CD4-positive, alpha-beta T cell treated with Interferon gamma for 1 hour (primary cell): ENCODE data around the gene ROBO2.

Source experiments
- DNase-seq: peaks from one replicate; pipeline ENCODE4 v3.0.0-alpha.2; 2020

The ROBO2 gene

GRCh38 chr3:77271306-77271705, 231.4 kb downstream of the ROBO2 start:
- DNase-seq, result no peak

- no peak for DNase-seq
Measured at GRCh38 chr3:77271711-77272110, 231.8 kb downstream of the ROBO2 start.

DNA sequence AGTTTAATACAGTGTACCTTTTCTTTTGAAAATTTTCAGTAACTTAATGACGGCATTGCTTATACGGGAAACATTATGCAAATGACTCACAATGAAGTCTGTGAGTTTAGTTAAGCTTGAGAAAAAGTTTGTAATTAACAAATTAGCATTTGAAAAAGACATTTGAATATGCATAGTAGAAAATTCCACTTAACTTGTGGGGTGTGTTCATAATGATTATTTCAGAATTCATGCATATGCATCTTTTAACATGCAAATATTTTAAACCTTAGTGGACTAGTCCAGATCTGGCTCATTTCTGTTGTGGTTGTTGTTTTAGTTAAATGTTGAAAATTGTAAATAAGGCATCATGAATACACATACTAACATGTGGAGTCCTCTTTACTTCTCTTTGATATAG, 239.4 kb downstream of the ROBO2 start:
- no peak for DNase-seq

GRCh38 chr3:77281721-77282120, 241.8 kb downstream of the ROBO2 start:
- no peak for DNase-seq

- no peak for DNase-seq
Measured at GRCh38 chr3:77283108-77283507, 243.2 kb downstream of the ROBO2 start.

DNA sequence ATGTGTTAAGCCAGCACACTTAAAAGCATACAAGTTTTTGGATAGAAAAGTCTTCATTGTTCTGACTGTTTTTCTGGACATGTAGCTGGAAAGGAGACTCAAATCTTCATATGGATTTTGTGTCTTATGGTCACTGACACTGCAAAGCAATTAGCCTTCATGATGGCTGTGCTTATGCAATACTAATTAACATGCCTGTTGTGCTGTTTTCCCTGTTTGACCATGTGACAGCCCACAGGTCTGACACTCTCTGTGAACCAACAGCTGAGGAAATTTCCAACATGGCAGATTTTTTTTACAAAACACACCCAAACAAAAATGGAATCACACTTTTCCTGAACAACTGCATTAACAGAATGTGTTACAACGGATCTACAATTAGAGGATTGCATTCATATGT, 248.4 kb downstream of the ROBO2 start:
- DNase-seq, result no peak

DNA sequence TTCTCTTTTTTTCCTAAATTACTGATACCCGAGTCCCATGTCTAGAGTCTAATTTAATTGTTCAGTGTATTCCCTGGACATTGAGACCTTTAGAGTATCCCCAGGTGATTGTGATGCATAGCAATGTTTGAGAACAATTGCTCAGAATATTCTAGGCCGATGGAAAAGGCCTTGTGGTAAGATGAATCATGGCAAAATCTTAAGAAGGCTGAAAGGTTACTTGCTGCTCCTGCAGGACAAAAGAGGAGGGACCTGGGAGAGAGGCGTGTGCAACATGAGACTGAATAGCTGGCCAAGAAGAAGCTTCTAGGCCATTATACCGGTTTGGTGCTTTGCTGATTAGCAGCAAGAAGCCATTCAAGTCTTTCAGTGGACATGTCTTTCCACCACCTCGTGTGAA, 256.6 kb downstream of the ROBO2 start:
- DNase-seq, result no peak

DNA sequence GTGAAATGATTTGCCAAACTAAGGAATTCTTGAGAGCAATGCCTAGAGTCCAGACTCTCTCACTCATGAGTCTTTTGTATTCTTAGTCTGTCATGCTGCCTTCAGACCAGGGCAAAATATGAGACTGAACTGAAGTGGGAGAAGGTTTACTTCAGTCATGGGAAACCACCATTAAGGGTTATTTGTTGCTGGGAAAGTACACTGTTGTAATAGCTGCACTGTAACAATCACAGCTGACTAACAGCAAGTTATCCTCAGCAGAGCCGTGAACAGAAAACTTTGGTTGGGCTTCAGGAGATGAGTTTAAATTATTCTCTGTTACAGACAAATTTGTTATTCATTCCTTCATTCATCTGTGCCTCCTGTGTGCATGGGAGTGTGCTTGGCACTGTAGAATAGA, 258.5 kb downstream of the ROBO2 start:
- no peak for DNase-seq

GRCh38 chr3:77303955-77304699, 264.2 kb downstream of the ROBO2 start:
- no peak for DNase-seq

GRCh38 chr3:77304700-77305021, 264.8 kb downstream of the ROBO2 start:
- no peak for DNase-seq

DNA sequence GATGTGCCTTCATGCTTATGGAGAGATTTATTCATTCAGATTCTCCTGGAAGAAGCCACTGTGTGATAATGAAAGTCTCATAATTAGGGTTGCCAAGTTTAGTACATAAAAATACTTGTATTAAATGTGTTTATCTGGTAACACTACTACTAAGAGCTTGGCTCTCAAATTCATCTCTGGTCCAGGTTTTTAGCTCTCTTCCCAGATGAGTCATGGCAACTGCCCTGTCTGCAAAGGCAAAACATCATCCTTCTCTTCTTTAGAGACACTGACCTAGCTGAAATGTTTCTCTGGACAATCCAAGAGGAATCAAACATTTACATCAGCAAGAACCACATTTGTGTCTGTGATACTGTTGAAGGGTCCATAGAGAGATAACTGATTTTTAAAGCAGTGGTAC, 269.6 kb downstream of the ROBO2 start:
- no peak for DNase-seq

DNA sequence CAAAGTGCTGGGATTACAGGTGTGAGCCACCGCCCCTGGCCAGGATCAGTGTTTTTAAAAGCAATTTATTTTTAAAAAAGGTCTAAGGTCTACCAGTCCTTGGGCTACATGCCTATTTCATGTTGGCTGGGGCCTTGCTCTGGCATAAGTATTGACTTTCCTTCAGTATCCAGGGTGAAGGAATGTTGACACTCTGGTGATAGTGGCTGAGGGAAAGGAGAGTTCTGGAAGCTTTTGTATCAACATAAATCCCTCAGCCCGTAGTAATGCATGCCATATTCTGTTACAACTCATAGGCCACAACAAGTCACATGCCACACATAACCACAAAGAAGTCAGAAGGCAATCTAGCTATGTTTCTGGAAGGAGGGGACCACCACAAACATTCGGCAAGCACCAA, 273.9 kb downstream of the ROBO2 start:
- DNase-seq, result no peak

DNA sequence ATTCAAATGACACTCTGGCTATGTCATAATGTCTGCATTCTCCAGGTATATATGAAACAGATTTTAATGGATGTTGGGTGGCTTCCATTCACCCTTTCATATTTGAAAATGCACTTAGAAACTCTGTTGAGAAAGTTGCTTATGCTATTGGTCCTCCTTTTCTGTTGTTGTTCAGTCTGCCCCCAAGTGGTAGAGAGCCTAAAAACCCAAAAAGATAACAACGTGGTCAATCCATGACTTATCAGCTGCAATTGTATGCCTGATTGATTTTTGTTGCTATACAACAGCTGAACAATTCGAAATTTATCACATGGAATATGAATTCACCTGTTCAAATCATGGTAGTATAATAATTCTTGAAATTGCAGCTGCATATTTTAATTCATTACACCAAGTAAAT, 279.8 kb downstream of the ROBO2 start:
- DNase-seq, result no peak

DNA sequence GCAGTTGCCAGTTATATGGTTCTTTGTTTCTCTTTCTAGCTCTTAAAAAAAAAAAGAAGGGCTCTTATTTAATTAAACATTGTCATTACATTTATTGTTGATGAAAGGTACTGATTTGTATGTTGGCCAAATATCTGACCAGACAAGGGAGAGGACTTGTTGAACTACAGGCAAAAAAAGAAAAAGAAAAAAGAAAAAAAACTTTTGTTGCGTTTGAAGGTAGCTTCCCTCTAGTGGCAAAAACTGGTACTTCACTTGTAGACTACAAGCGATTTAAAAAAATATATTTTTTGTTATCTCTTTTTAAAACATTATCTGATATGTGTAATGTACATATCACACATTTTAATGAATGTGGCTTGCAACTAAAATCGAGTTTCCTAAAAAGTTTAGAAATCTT, 280.6 kb downstream of the ROBO2 start:
- no peak for DNase-seq

DNA sequence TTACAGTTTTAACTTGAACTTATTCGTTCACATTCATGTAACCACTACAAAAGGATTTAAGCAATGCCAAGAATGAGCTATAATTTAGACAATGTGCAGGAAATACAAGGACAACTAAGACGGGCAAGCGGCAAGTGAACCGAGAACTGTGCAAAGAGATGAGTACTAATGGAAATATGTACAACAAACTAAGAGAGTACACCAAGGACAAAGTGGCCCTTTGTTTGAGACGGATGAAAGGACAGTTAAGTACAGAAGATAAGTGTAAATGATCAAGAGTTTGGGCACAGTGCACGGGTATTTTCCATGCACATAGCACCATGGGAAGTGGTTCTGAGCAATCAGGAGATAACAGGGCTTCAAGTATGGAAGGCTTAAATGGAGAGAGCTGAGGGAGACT, 281.7 kb downstream of the ROBO2 start:
- DNase-seq, result no peak

GRCh38 chr3:77323626-77324025, 283.7 kb downstream of the ROBO2 start:
- DNase-seq, result no peak

- no peak for DNase-seq
Measured at GRCh38 chr3:77324105-77324504, 284.2 kb downstream of the ROBO2 start.

DNA sequence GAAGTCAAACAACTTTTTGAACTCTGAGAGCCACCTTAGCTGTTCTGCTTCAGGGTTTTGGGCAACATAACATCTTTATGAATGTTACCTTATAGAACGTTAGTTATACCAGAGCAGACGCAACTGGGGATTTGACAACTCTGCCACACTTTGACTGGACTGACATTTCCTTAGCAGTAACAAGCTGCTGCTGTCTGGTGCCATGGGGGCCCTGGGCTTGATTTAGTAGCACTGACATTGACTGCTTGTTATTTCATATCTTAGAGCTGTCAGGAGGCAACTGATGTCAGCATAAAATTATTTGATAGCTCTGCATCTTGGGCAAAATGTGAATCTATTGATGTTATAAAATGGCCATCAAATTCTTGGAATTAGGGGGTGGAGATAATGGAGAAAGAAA, 285.4 kb downstream of the ROBO2 start:
- no peak for DNase-seq

DNA sequence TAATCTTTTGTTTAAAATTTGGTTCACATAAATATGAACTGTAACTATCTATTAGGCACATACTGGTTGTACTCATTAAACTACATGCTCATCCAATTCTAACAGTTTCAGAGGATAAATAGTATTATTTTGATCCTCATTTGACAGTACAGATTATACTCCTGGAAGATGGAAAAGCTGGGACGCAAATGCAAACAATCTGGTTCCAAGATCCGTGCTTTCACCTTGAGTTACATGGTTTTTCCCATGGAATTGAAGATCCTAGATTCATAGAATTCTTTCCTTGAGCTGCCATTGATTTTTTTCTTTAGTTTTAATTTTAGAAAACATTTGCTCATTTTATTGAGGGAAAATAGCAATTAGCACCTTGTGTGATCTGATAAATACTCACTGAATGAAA, 285.8 kb downstream of the ROBO2 start:
- no peak for DNase-seq

GRCh38 chr3:77326586-77326985, 286.7 kb downstream of the ROBO2 start:
- DNase-seq, result no peak

GRCh38 chr3:77328690-77329089, 288.8 kb downstream of the ROBO2 start:
- no peak for DNase-seq

DNA sequence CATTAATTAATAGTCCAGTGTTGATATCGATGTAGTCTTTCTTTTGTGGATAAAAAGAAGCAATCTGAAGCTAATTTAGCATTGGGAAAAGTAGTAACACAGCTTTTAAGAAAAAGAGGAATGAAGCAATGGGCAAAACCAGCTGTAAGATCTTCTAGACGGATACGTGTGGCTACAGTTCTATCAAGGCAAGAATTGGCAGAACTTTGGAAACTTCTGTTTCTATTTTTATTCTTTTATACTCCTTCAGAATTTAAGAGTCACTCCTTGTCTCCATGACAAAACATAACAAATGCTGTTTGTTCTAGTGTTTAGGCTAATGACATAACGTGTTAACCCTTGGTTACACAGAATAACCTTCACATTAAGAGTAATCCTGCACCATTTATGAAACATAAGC, 289.2 kb downstream of the ROBO2 start:
- no peak for DNase-seq

- no peak for DNase-seq
Measured at GRCh38 chr3:77338195-77338594, 298.3 kb downstream of the ROBO2 start.

DNA sequence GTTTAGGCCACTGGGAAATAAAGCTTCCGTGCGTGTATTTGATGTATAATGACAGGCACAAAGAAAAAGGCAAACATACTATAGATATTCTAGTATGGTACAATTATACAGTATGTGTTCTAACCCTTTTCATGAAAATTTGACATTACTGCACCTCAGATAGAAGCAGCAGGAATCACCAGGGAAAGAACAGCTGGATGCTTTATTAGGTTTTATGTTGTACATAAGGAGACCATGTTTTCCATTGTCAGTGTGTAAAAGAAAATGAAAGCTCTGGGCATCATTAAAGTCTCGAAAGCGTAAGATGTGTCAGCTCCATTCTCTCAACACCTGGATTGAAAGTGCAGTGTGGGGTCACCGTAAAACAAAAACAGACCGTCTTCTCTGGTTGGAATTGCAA, 302.1 kb downstream of the ROBO2 start:
- DNase-seq, result no peak

GRCh38 chr3:77342688-77343087, 302.8 kb downstream of the ROBO2 start:
- DNase-seq, result no peak

GRCh38 chr3:77345009-77345408, 305.1 kb downstream of the ROBO2 start:
- DNase-seq, result no peak
